HepG2 (cell line): Measurements from ENCODE around the gene ZNF714. TPM values are rescaled to one million over a fixed set of nuclear protein-coding genes. Genes with fewer than 3 reads are reported as not detected.

Experiments
- ARID2 ChIP-seq: sonication (generic); formaldehyde crosslinking; IDR thresholded peaks from 2 replicates; pipeline ENCODE4 v1.8.1; 2022; ENCODE audit warnings: mild to moderate bottlenecking, missing genetic modification reagents, borderline replicate concordance
- CSRNP1 ChIP-seq: sonication (generic); formaldehyde crosslinking; IDR thresholded peaks from 2 replicates; pipeline ENCODE4 v1.8.1; 2023; ENCODE audit warnings: mild to moderate bottlenecking, missing genetic modification reagents
- EP300 ChIP-seq, 3 experiments: sonication (generic) in 1 of 3; formaldehyde crosslinking in 1 of 3; IDR thresholded peaks; 2 replicates each; pipeline versions ENCODE4 v1.5.1 to v1.6.1; 2011 to 2020; ENCODE audit warnings: low read depth in 2 of 3, low read length in 2 of 3, borderline replicate concordance in 1 of 3, improper control_type of control experiment in 1 of 3, mild to moderate bottlenecking in 1 of 3, missing genetic modification reagents in 1 of 3, moderate library complexity in 1 of 3
- HMGA1 ChIP-seq: sonication (generic); formaldehyde crosslinking; conservative IDR thresholded peaks from 2 replicates; pipeline ENCODE4 v1.4.0; 2020; ENCODE audit warnings: missing genetic modification reagents
- HOMEZ ChIP-seq: IDR thresholded peaks from 2 replicates; pipeline ENCODE4 v1.6.1; 2016; ENCODE audit warnings: low read depth
- MED1 ChIP-seq: sonication (generic); formaldehyde crosslinking; IDR thresholded peaks from 2 replicates; pipeline ENCODE4 v1.4.0; 2020; ENCODE audit warnings: missing genetic modification reagents
- NRL ChIP-seq: sonication (generic); formaldehyde crosslinking; IDR thresholded peaks from 2 replicates; pipeline ENCODE4 v1.5.0; 2020; ENCODE audit warnings: missing genetic modification reagents, mild to moderate bottlenecking, moderate library complexity, borderline replicate concordance
- PCBP1 ChIP-seq: fragments of 200-400 bp; formaldehyde crosslinking; IDR thresholded peaks from 2 replicates; pipeline ENCODE4 v1.6.1; 2017; ENCODE audit warnings: mild to moderate bottlenecking, low read depth, low read length, borderline replicate concordance
- POGK ChIP-seq: sonication (generic); formaldehyde crosslinking; conservative IDR thresholded peaks from 2 replicates; pipeline ENCODE4 v1.8.0; 2022; ENCODE audit warnings: mild to moderate bottlenecking, moderate library complexity, missing genetic modification reagents
- PPARG ChIP-seq: conservative IDR thresholded peaks from 2 replicates; pipeline ENCODE4 v1.6.1; 2016; ENCODE audit warnings: missing biosample characterization, missing genetic modification reagents
- SAFB2 ChIP-seq: sonication (generic); formaldehyde crosslinking; IDR thresholded peaks from 2 replicates; pipeline ENCODE4 v1.5.1; 2020; ENCODE audit warnings: missing genetic modification reagents, low read depth, mild to moderate bottlenecking, borderline replicate concordance
- SIN3A ChIP-seq: IDR thresholded peaks from 2 replicates; pipeline ENCODE4 v1.6.1; 2011; ENCODE audit warnings: low read depth, mild to moderate bottlenecking, control low read depth, low read length, borderline replicate concordance
- TBP ChIP-seq: sonication (generic); formaldehyde crosslinking; IDR thresholded peaks from 2 replicates; pipeline ENCODE4 v1.5.0; 2020; ENCODE audit warnings: missing genetic modification reagents
- TERF1 ChIP-seq: sonication (generic); formaldehyde crosslinking; IDR thresholded peaks from 2 replicates; pipeline ENCODE4 v1.8.0; 2022; ENCODE audit warnings: mild to moderate bottlenecking, missing genetic modification reagents, moderate library complexity
- ZNF251 ChIP-seq: sonication (generic); formaldehyde crosslinking; IDR thresholded peaks from 2 replicates; pipeline ENCODE4 v1.9.0; 2021; ENCODE audit warnings: mild to moderate bottlenecking, missing genetic modification reagents
- ZNF280B ChIP-seq: sonication (generic); formaldehyde crosslinking; IDR thresholded peaks from 2 replicates; pipeline ENCODE4 v1.5.0; 2020; ENCODE audit warnings: missing genetic modification reagents, mild to moderate bottlenecking, borderline replicate concordance
- ZNF557 ChIP-seq: sonication (generic); formaldehyde crosslinking; IDR thresholded peaks from 2 replicates; pipeline ENCODE4 v1.4.0; 2020; ENCODE audit warnings: missing genetic modification reagents
- ZNF878 ChIP-seq: sonication (generic); formaldehyde crosslinking; IDR thresholded peaks from 2 replicates; pipeline ENCODE4 v1.8.1; 2023; ENCODE audit warnings: mild to moderate bottlenecking, missing genetic modification reagents, moderate library complexity
- polyA plus RNA-seq, 8 experiments: library from polyadenylated mRNA; depleted of rRNA in 3 of 8; stranded (reverse) in 7 of 8; unstranded in 1 of 8; fragments of >200 nt; fragmentation: Illumina TruSeq in 4 of 8; extraction: Trizol in 4 of 8; gene quantifications; 2 replicates each; pipeline versions ENCODE4 v1.2.1 to v1.2.3, GENCODE V29; 2011 to 2016; ENCODE audit warnings: low read depth in 4 of 8, missing spikeins in 1 of 8, mixed read lengths in 1 of 8; ENCODE audit not compliant: insufficient read depth in 1 of 8
- total RNA-seq, 5 experiments: library from RNA; depleted of rRNA; stranded (reverse); fragments of >200 nt; fragmentation: Illumina TruSeq; extraction: Trizol; gene quantifications; 2 replicates each; pipeline ENCODE4 v1.2.3, GENCODE V29; 2016; ENCODE audit warnings: low read depth in 1 of 5

The ZNF714 gene
- total and polyA plus RNA-seq, 2 of the 13 experiments (the other 11 are each of a cell fraction or from before 2014, with no cell fraction given), result 6.7 to 27.8 TPM

- TF ChIP-seq POGK (CRISPR knock-in tag) (0 out of 2 replicates have a peak, but pooled peaks have one; percentile 29), ZNF251 (CRISPR knock-in tag) (no peak), EP300 (IDR thresholded peaks at IDR 0.05; ENCODE audit: low read depth in 2 of 2, low read length in 2 of 2) (no peak), EP300 (CRISPR knock-in tag; IDR thresholded peaks at IDR 0.05; ENCODE audit: borderline replicate concordance) (no peak), ZNF878 (no peak), HMGA1 (CRISPR knock-in tag) (no peak), ARID2 (CRISPR knock-in tag) (no peak), HOMEZ (0 out of 2 replicates have a peak, but pooled peaks have one; percentile 53), CSRNP1 (CRISPR knock-in tag) (no peak), SAFB2 (CRISPR knock-in tag) (no peak), MED1 (peak; percentile 17; the same call in 1 of the 2 replicates), TBP (no peak), TERF1 (CRISPR knock-in tag) (no peak), ZNF280B (CRISPR knock-in tag) (peak; percentile 86), ZNF557 (CRISPR knock-in tag) (no peak), PPARG (CRISPR knock-in tag) (no peak), NRL (CRISPR knock-in tag) (peak; percentile 77; the same call in 1 of the 2 replicates), PCBP1 (no peak), SIN3A (peak; percentile 97; the same call in 1 of the 2 replicates)
Measured at GRCh38 chr19:21141787-21142464, 59.9 kb downstream of the ZNF714 start, which contains the start of gene ZNF431 (continued).
